Skeletal muscle tissue (tissue), 4 donors: ENCODE data around the gene ZNF711. TPM values are rescaled to one million over a fixed set of nuclear protein-coding genes. Genes with fewer than 3 reads are reported as not detected.

Experiments used
- H3K27ac ChIP-seq: one replicate; pipeline ENCODE4 v1.7.0; 2013; ENCODE audit warnings: mild to moderate bottlenecking, low read depth, low read length, inconsistent platforms
- H3K27me3 ChIP-seq, 3 donors: one replicate each; pipeline ENCODE4 v1.7.0; 2013; ENCODE audit warnings: low read length in 3 of 3; ENCODE audit not compliant: control insufficient read depth in 3 of 3, insufficient read depth in 3 of 3
- H3K36me3 ChIP-seq, 3 donors: one replicate each; pipeline ENCODE4 v1.7.0; 2013; ENCODE audit warnings: low read length in 3 of 3; ENCODE audit not compliant: control insufficient read depth in 3 of 3, insufficient read depth in 3 of 3
- H3K4me1 ChIP-seq, 3 donors: one replicate each; pipeline ENCODE4 v1.7.0; 2013; ENCODE audit warnings: low read length in 3 of 3, mild to moderate bottlenecking in 3 of 3; ENCODE audit not compliant: control insufficient read depth in 3 of 3, insufficient read depth in 3 of 3
- H3K4me3 ChIP-seq, 3 donors: one replicate each; pipeline ENCODE4 v1.7.0; 2013; ENCODE audit warnings: low read length in 3 of 3
- H3K9ac ChIP-seq, 3 donors: one replicate each; pipeline ENCODE4 v1.7.0; 2013; ENCODE audit warnings: low read length in 3 of 3, mild to moderate bottlenecking in 3 of 3, moderate library complexity in 2 of 3, low read depth in 1 of 3
- H3K9me3 ChIP-seq, 3 donors: one replicate each; pipeline ENCODE4 v1.7.0; 2013; ENCODE audit warnings: low read length in 3 of 3; ENCODE audit not compliant: control insufficient read depth in 3 of 3
- total RNA-seq: library from RNA; depleted of rRNA; stranded (reverse); fragments of >200 nt; gene quantifications from one replicate; pipeline ENCODE4 v1.2.3, GENCODE V29; 2014
- donor health status: Osteomylitis.

Gene ZNF711
- 15.7 TPM for total RNA-seq

DNA sequence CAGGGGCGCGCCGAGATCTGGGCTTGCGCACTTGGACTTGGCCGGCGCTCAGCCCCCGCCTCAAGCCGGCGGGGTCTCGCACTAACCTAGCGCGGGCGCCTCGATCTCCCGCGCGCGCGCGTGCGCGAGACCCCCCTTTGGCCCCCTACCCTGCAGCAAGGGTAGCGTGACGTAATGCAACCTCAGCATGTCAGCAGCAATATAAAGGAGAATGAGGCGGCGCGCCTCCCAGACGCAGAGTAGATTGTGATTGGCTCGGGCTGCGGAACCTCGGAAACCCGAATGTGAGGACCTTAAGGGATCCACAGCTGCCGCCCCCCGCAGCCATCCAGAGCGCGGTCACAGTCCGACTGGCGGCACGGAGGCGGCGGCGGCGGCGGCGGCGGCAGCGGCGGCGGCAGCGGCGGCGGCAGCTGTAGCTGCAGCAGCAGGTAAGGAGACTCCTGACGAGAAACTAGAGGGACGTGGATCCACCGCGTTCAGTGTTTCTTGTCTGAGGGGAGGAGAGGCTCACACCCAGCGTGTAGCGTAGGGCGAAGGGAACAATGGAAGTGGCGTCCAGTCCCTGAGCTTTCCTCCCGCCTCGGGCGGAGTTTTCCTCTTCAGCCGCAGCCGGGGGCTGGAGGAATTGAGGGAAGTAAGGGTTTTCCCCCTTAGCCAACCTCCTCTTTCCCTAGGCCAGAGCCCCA, at the start of gene ZNF711, which contains the start of gene SATL1:
TSS of gene ZNF711 (plus strand) at position 231 of the 689 bp plus-strand sequence. CDS start 3,582 bp downstream, outside the sequence.
TSS of gene SATL1 (minus strand) at position 19 of the 689 bp plus-strand sequence. CDS start 134,811 bp downstream, outside the sequence.
- H3K36me3 ChIP-seq, result no peaks in the 10 kb centered on the region
- peak within 1 kb of the TSS; percentile 58 to 75 (median 66) for H3K4me3 ChIP-seq
- peak within 1 kb of the TSS; percentile 24 to 74 (median 65) for H3K9ac ChIP-seq
- no peaks in the 10 kb centered on the region for H3K9me3 ChIP-seq
- no peaks in the 10 kb centered on the region for H3K27me3 ChIP-seq
- H3K27ac ChIP-seq, result no peak within 1 kb of the TSS
- H3K4me1 ChIP-seq, result peaks cover 0 to 7% (median 0%) of the 10 kb centered on the region in 3 donors

DNA sequence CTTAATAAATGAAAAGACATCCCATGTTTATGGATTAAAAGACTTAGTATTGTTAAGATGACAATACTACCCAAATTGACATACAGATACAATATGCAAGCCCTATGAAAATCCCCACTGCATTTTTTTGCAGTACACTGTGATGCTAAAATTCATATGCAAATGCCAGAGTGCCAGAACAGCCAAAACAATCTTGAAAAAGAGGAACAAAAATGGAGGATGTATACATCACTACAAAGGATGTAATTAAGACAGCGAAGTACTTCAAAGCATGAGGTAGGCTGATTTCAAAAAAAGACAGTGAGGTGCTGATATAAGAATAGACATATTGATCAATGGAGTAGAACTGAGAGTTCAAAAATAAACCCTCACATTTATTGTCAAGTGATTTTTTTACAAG, 47.5 kb upstream of the ZNF711 start:
- H3K27me3 ChIP-seq, result no peaks in the 10 kb centered on the region
- no peaks in the 10 kb centered on the region for H3K4me1 ChIP-seq
- H3K9ac ChIP-seq, result no peak overlapping the region
- H3K27ac ChIP-seq, result no peak overlapping the region
- H3K9me3 ChIP-seq, result no peaks in the 10 kb centered on the region
- H3K4me3 ChIP-seq, result no peak overlapping the region
- H3K36me3 ChIP-seq, result no peaks in the 10 kb centered on the region

DNA sequence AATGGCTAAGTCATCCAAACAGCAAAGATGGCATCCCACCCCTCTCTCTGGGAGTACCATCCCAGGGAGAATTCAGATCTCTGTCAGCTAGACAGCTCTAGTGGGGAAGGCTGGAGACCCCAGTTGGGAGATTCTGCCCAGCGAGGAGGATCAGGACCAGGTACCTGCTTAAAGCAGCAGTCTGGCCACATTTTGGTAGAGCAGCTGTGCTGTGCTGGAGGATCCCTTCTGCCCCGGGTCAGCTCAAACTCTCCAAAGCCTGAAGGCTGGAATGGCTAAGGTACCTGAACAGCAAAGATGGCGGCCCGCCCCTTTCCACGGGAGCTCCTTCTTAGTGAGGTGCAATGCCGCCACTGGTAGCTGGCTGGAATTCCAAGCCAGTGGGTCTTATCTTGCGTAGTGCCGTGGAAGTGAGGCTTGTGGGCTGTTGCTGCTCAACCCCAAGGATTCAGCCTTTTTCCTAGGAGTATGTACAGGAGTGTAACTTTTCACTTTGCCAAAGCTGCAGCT, 40.3 kb upstream of the ZNF711 start:
- H3K27me3 ChIP-seq, result no peaks in the 10 kb centered on the region
- H3K4me1 ChIP-seq, result no peaks in the 10 kb centered on the region
- no peak overlapping the region for H3K27ac ChIP-seq
- no peaks in the 10 kb centered on the region for H3K36me3 ChIP-seq
- no peak overlapping the region for H3K4me3 ChIP-seq
- H3K9ac ChIP-seq, result no peak overlapping the region
- no peaks in the 10 kb centered on the region for H3K9me3 ChIP-seq

DNA sequence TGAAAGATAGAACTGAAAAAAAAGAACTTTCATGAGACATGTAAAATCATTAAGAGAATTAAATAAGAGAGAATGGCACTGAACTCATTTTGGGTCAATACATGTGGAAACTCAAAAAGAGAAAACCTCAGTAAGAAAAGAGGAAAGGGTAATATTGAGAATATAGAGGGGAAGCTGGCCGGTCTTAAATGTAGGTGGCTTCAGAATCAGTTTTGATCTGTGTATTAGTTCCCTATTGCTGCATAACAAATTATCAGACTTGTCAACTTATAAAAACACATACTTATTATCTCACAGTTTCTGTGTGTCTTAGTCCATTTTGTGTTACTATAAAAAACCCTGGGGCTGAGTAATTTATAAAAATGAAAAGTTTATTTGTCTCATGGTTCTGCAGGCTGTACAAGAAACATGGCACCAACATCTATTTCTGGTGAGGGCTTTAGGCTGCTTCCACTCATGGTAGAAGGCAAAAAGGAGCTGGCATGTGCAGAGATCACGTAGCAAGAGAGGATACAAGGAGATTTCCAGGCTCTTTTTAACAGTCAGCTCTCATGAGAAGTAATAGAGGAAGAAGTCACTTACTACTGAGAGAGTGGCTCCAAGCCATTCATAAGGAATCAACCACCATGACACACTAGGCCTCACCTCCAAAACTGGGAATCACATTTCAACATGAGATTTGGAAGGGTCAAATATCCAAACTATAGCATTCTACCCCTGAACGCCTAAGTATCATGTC, 29.8 kb upstream of the ZNF711 start:
- Histone ChIP-seq H3K36me3 (no peaks in the 10 kb centered on the region), H3K27me3 (no peaks in the 10 kb centered on the region), H3K9me3 (no peaks in the 10 kb centered on the region), H3K9ac (no peak overlapping the region), H3K27ac (no peak overlapping the region), H3K4me3 (no peak overlapping the region), H3K4me1 (peaks cover 0 to 4% (median 0%) of the 10 kb centered on the region in 3 donors)

DNA sequence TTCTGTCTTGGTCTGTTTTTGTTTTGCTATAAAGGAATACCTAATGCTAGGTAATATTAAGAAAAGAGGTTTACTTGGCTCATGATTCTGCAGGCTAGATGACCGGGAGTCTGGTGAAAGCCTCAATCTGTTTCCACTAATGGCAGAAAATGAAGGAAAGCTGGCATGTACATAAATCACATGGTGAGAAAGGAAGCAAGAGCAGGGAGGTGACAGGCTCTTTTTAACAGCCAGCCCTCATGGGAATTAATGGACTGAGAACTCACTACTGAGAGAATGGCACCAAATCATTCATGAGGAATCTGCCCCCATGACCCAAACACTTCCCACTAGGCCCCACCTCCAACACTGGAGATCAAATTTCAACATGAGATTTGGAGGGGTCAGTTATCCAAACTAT, 27.8 kb upstream of the ZNF711 start:
- Histone ChIP-seq H3K9ac (no peak overlapping the region), H3K4me1 (peaks cover 0 to 4% (median 0%) of the 10 kb centered on the region in 3 donors), H3K27ac (no peak overlapping the region), H3K4me3 (no peak overlapping the region), H3K27me3 (no peaks in the 10 kb centered on the region), H3K36me3 (no peaks in the 10 kb centered on the region), H3K9me3 (no peaks in the 10 kb centered on the region)

DNA sequence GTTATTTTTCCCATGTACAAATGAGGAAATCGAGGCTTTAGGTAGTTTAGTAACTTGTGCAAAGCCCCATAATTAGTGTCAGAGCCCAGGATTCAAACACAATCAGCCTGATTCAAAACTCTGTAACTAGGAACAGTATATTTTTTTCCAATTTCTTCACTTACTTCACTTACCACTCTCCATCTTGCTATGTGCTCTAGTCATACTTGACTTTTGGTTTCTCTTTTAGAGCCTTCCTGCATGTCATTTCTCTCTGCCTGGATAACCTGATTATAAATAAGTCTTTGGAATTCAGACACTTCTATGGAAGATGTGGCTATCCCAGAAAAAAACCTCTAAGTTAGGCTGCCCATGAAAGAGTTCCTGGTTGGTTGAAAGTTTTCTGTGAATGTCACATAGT, 22.4 kb upstream of the ZNF711 start:
- Histone ChIP-seq H3K9ac (no peak overlapping the region), H3K27ac (no peak overlapping the region), H3K27me3 (no peaks in the 10 kb centered on the region), H3K4me1 (peaks cover 0 to 4% (median 0%) of the 10 kb centered on the region in 3 donors), H3K36me3 (no peaks in the 10 kb centered on the region), H3K9me3 (no peaks in the 10 kb centered on the region), H3K4me3 (no peak overlapping the region)

DNA sequence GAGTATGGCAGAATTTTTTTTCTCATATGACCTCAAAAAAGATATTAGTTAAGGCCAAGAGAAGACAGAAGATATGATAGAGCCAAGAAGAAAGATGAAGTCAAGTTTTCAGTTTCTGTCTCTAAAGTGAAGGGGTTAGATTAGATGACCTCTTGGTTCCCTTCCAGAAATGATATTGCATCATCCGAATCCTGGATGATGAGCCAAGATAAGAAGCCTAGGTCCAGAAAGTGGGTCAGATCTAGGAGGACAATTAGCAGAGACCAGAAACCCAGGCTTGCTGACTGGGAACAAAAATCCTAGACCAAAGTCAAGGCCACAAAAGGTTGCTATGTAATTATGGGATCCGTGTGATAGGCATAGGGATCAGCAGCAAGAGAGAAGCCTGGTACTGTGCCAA, 20.4 kb upstream of the ZNF711 start:
- Histone ChIP-seq H3K4me3 (no peak overlapping the region), H3K36me3 (no peaks in the 10 kb centered on the region), H3K4me1 (no peaks in the 10 kb centered on the region), H3K9me3 (no peaks in the 10 kb centered on the region), H3K27ac (no peak overlapping the region), H3K9ac (no peak overlapping the region), H3K27me3 (no peaks in the 10 kb centered on the region)

DNA sequence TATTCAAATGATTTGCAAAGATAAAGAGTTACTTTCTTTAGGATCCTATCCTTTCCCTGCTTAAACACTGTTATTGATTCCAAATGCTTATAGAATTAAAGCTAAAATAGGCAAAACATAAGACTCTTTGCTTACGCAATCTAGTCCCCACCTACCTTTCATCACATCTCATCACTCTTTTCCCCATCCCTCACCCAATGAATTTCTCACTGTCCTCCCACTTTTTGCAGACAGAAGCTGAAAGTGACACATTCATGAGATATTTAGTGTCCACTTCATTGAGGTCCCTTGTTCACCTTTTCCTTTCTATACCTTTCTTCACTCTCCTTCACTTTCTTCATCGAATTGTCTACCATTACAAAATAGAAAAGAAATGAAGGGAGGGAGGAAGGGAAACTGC, 636 bp upstream of the ZNF711 start:
- Histone ChIP-seq H3K4me3 (peak overlapping the region in 1 of 3 donors; percentile 58), H3K4me1 (peaks cover 0 to 7% (median 0%) of the 10 kb centered on the region in 3 donors), H3K27me3 (no peaks in the 10 kb centered on the region), H3K9me3 (no peaks in the 10 kb centered on the region), H3K9ac (no peak overlapping the region), H3K36me3 (no peaks in the 10 kb centered on the region), H3K27ac (no peak overlapping the region)

DNA sequence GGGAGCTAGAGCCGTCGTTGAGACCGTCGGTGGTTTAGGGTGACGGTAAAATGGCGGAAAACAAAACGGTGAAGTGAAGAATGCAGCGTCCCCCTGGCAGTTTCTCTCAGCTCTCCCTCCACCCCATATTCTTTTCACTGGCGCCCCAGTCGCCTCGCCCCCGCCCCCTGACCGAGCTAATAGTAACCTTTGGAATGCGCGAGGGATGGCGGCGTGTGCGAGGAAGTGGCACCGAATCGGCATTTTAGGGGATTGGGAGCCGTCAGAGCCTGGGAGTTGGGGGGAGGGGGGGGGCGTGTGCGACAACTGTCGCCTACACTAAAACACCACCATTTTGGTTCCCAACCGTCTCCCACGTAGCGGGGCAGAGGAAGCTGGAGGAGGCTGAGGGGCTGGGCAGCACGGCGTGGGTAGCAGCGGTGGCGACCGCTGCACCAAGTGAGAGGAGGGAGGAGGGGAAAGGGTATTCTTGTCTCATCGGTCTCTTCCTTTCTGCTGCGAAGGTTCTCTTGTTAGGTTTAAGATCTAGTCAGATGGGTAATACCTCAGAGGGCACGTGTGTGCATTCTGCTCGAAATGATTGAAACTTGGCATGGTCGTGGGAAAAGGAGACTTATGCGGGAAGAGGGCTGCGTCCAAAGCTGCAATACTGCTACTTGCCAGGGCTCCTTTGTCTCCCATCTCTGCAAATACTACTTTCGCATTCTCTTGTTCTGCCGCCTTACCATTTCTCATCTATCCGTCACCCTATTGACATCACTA, 840 bp downstream of the ZNF711 start:
- no peak overlapping the region for H3K27ac ChIP-seq
- no peaks in the 10 kb centered on the region for H3K27me3 ChIP-seq
- H3K4me3 ChIP-seq, result peak overlapping the region; percentile 58 to 75 (median 66)
- no peaks in the 10 kb centered on the region for H3K36me3 ChIP-seq
- H3K9ac ChIP-seq, result peak overlapping the region; percentile 27 to 74 (median 65)
- H3K9me3 ChIP-seq, result no peaks in the 10 kb centered on the region
- peaks cover 0 to 7% (median 0%) of the 10 kb centered on the region in 3 donors for H3K4me1 ChIP-seq
